GM23248 (cell line): Measurements from ENCODE around the gene GATAD2A. TPM values are rescaled to one million over a fixed set of nuclear protein-coding genes. Genes with fewer than 3 reads are reported as not detected.

Experiments
- DNase-seq: peaks from one replicate; pipeline ENCODE4 v3.0.0-alpha.2; 2015
- H2AFZ ChIP-seq: fragments of 200-600 bp; sonication (generic); 2 replicates; pipeline ENCODE4 v1.6.1; 2016; ENCODE audit warnings: antibody characterized with exemption
- H3F3A ChIP-seq: fragments of 200-600 bp; sonication (generic); 2 replicates; pipeline ENCODE4 v1.6.1; 2016; ENCODE audit warnings: mild to moderate bottlenecking, antibody characterized with exemption, mixed run types; ENCODE audit not compliant: insufficient read depth
- H3K27ac ChIP-seq: fragments of 200-600 bp; sonication (generic); 2 replicates; pipeline ENCODE4 v1.5.1; 2016; ENCODE audit warnings: mild to moderate bottlenecking
- H3K27me3 ChIP-seq: fragments of 200-600 bp; sonication (generic); replicated peaks from 2 replicates; pipeline ENCODE4 v1.6.1; 2016; ENCODE audit warnings: mild to moderate bottlenecking; ENCODE audit not compliant: insufficient read depth
- H3K36me3 ChIP-seq: fragments of 200-600 bp; sonication (generic); 2 replicates; pipeline ENCODE4 v1.6.1; 2016; ENCODE audit warnings: low read depth, mild to moderate bottlenecking
- H3K4me1 ChIP-seq: fragments of 200-600 bp; sonication (generic); 2 replicates; pipeline ENCODE4 v1.6.1; 2016; ENCODE audit warnings: mild to moderate bottlenecking; ENCODE audit not compliant: insufficient read depth
- H3K4me2 ChIP-seq: fragments of 200-600 bp; sonication (generic); one replicate; pipeline ENCODE4 v1.6.1; 2016; ENCODE audit warnings: mild to moderate bottlenecking; ENCODE audit not compliant: unreplicated experiment
- H3K4me3 ChIP-seq: fragments of 200-600 bp; sonication (generic); 2 replicates; pipeline ENCODE4 v1.5.1; 2016; ENCODE audit warnings: mild to moderate bottlenecking
- H3K79me2 ChIP-seq: fragments of 200-600 bp; sonication (generic); 2 replicates; pipeline ENCODE4 v1.6.1; 2016; ENCODE audit warnings: mild to moderate bottlenecking; ENCODE audit not compliant: insufficient read depth
- H3K9ac ChIP-seq: fragments of 200-600 bp; sonication (generic); 2 replicates; pipeline ENCODE4 v1.6.1; 2016; ENCODE audit warnings: mild to moderate bottlenecking
- H3K9me2 ChIP-seq: fragments of 200-600 bp; sonication (generic); 2 replicates; pipeline ENCODE4 v1.6.1; 2016; ENCODE audit warnings: mixed run types, mild to moderate bottlenecking, moderate library complexity; ENCODE audit not compliant: insufficient read depth
- H3K9me3 ChIP-seq: fragments of 200-600 bp; sonication (generic); one replicate; pipeline ENCODE4 v1.6.1; 2017; ENCODE audit warnings: low read depth
- H4K20me1 ChIP-seq: fragments of 200-600 bp; sonication (generic); 2 replicates; pipeline ENCODE4 v1.6.0; 2016; ENCODE audit not compliant: insufficient read depth
- EZH2 ChIP-seq: fragments of 200-600 bp; sonication (generic); IDR thresholded peaks from 2 replicates; pipeline ENCODE4 v1.6.1; 2018; ENCODE audit warnings: antibody characterized with exemption, mild to moderate bottlenecking; ENCODE audit not compliant: insufficient read depth, poor library complexity, severe bottlenecking
- EZH2phosphoT487 ChIP-seq: fragments of 200-600 bp; sonication (generic); IDR thresholded peaks from 2 replicates; pipeline ENCODE4 v1.6.1; 2018; ENCODE audit warnings: antibody characterized with exemption, moderate library complexity, mild to moderate bottlenecking, low read depth; ENCODE audit not compliant: insufficient read depth
- WGBS, 2 experiments: methylation state at CpG; one replicate each; pipeline ENCODE4 v1.1.6; 2015 to 2017; ENCODE audit warnings: low lambda C conversion rate in 2 of 2, low coverage in 1 of 2; ENCODE audit errors: missing lambda C conversion rate in 2 of 2; 5-methylcytosine and 5-hydroxymethylcytosine counted together
- in situ Hi-C: fragments of 300-500 bp; cut with MboI; formaldehyde crosslinking; loops from 2 replicates; pipeline ENCODE4 v1.15.0; 2020
- polyA plus RNA-seq: library from polyadenylated mRNA; unstranded; fragments of >200 nt; fragmentation: Nextera tagmentation; extraction: Ambion mirVana; gene quantifications from 2 replicates; pipeline ENCODE4 v1.2.1, GENCODE V29; 2016
- total RNA-seq: library from RNA; depleted of rRNA; stranded (reverse); fragments of >200 nt; shearing (Covaris generic); gene quantifications from 2 replicates; pipeline ENCODE4 v1.2.3, GENCODE V29; 2014

The GATAD2A gene
- total and polyA plus RNA-seq, 2 experiments from 2014 or later: 15.4 to 52.1 TPM

GRCh38 chr19:19433666-19434213 lies 28.3 kb downstream of the GATAD2A start:
- H2AFZ ChIP-seq: no peak overlapping the region
- H3K4me3 ChIP-seq: no peak overlapping the region
- peaks cover 15% of the 10 kb centered on the region for H3K4me1 ChIP-seq
- H3K79me2 ChIP-seq: peaks cover 100% of the 10 kb centered on the region
- no peak for DNase-seq
- H3K9ac ChIP-seq: no peak overlapping the region
- TF ChIP-seq EZH2phosphoT487: no peak
- no peak for TF ChIP-seq EZH2
- no peaks in the 10 kb centered on the region for H3K9me3 ChIP-seq
- peaks cover 7% of the 10 kb centered on the region; the same call in 1 of the 2 replicates for H3F3A ChIP-seq
- no peaks in the 10 kb centered on the region for H3K27me3 ChIP-seq
- peak overlapping the region; percentile 46 for H3K4me2 ChIP-seq
- 82 to 83% methylated on average over 3 of the region's 3 CpGs for WGBS, 2 experiments
- H3K9me2 ChIP-seq: no peaks in the 10 kb centered on the region
- H4K20me1 ChIP-seq: peaks cover 17% of the 10 kb centered on the region; the same call in 1 of the 2 replicates
- no peaks in the 10 kb centered on the region for H3K36me3 ChIP-seq
- peak overlapping the region; percentile 52 for H3K27ac ChIP-seq
- in situ Hi-C loops: no loop called here

- Histone ChIP-seq H3K79me2 (peaks cover 100% of the 10 kb centered on the region), H3K4me1 (peaks cover 15% of the 10 kb centered on the region), H4K20me1 (peaks cover 17% of the 10 kb centered on the region; the same call in 1 of the 2 replicates), H3F3A (peaks cover 7% of the 10 kb centered on the region; the same call in 1 of the 2 replicates), H3K9ac (no peak overlapping the region), H3K27ac (peak overlapping the region; percentile 52), H3K9me2 (no peaks in the 10 kb centered on the region), H3K9me3 (no peaks in the 10 kb centered on the region), H3K27me3 (no peaks in the 10 kb centered on the region), H3K36me3 (no peaks in the 10 kb centered on the region), H3K4me3 (no peak overlapping the region), H2AFZ (no peak overlapping the region), H3K4me2 (peak overlapping the region; percentile 46)
- WGBS, 2 experiments: 50 to 51% methylated on average over 8 of the region's 8 CpGs
- in situ Hi-C loops: no loop called here
- peak; percentile 88 for DNase-seq
- TF ChIP-seq EZH2phosphoT487: no peak
Observed at GRCh38 chr19:19434483-19435045, 29.1 kb downstream of the GATAD2A start.

- no peak overlapping the region for H3K9ac ChIP-seq
- H3K27ac ChIP-seq: no peak overlapping the region
- H3K4me3 ChIP-seq: no peak overlapping the region
- H3K27me3 ChIP-seq: no peaks in the 10 kb centered on the region
- H3K4me2 ChIP-seq: no peak overlapping the region
- no peaks in the 10 kb centered on the region for H3K36me3 ChIP-seq
- peaks cover 7% of the 10 kb centered on the region; the same call in 1 of the 2 replicates for H3F3A ChIP-seq
- 96% methylated on average over 10 of the region's 10 CpGs for WGBS, 2 experiments
- H3K9me3 ChIP-seq: no peaks in the 10 kb centered on the region
- no peak overlapping the region for H2AFZ ChIP-seq
- peaks cover 17% of the 10 kb centered on the region; the same call in 1 of the 2 replicates for H4K20me1 ChIP-seq
- H3K4me1 ChIP-seq: peaks cover 15% of the 10 kb centered on the region
- H3K9me2 ChIP-seq: no peaks in the 10 kb centered on the region
- TF ChIP-seq EZH2phosphoT487 (no peak), EZH2 (no peak)
- peaks cover 100% of the 10 kb centered on the region for H3K79me2 ChIP-seq
- DNase-seq: no peak
- in situ Hi-C loops: no loop called here
Observed at GRCh38 chr19:19436137-19436691, 30.7 kb downstream of the GATAD2A start.

- H3K4me1 ChIP-seq: peaks cover 15% of the 10 kb centered on the region
- H3K27ac ChIP-seq: no peak overlapping the region
- TF ChIP-seq EZH2: no peak
- TF ChIP-seq EZH2phosphoT487: no peak
- H3K4me2 ChIP-seq: no peak overlapping the region
- H3F3A ChIP-seq: peaks cover 7% of the 10 kb centered on the region; the same call in 1 of the 2 replicates
- peaks cover 100% of the 10 kb centered on the region for H3K79me2 ChIP-seq
- no peaks in the 10 kb centered on the region for H3K27me3 ChIP-seq
- no peaks in the 10 kb centered on the region for H3K36me3 ChIP-seq
- H3K9me2 ChIP-seq: no peaks in the 10 kb centered on the region
- in situ Hi-C loops: no loop called here
- peaks cover 14% of the 10 kb centered on the region; the same call in 1 of the 2 replicates for H4K20me1 ChIP-seq
- no peaks in the 10 kb centered on the region for H3K9me3 ChIP-seq
- no peak for DNase-seq
- no peak overlapping the region for H3K9ac ChIP-seq
- 83 to 87% methylated on average over 4 of the region's 4 CpGs for WGBS, 2 experiments
- H3K4me3 ChIP-seq: no peak overlapping the region
- H2AFZ ChIP-seq: no peak overlapping the region
Observed at GRCh38 chr19:19438366-19439175, 33.1 kb downstream of the GATAD2A start.
